Fibroblast of skin of scalp (primary cell): ENCODE measurements around the gene CIZ1. TPM values are rescaled to one million over a fixed set of nuclear protein-coding genes. Genes with fewer than 3 reads are reported as not detected.
"Not testable (repeated sequence)": the region's sequence is repeated elsewhere in the genome, so short reads cannot be mapped to it uniquely, and the experiment has no call there.

Experiments used
- DNase-seq: peaks from one replicate; pipeline ENCODE4 v3.0.0-alpha.2; 2013
- polyA plus RNA-seq, 2 experiments: library from polyadenylated mRNA; unstranded; fragments of 120-200 nt; gene quantifications; one replicate each; pipeline ENCODE4 v1.2.1, GENCODE V29; 2013; ENCODE audit not compliant: insufficient read length in 2 of 2

Gene CIZ1, protein sequence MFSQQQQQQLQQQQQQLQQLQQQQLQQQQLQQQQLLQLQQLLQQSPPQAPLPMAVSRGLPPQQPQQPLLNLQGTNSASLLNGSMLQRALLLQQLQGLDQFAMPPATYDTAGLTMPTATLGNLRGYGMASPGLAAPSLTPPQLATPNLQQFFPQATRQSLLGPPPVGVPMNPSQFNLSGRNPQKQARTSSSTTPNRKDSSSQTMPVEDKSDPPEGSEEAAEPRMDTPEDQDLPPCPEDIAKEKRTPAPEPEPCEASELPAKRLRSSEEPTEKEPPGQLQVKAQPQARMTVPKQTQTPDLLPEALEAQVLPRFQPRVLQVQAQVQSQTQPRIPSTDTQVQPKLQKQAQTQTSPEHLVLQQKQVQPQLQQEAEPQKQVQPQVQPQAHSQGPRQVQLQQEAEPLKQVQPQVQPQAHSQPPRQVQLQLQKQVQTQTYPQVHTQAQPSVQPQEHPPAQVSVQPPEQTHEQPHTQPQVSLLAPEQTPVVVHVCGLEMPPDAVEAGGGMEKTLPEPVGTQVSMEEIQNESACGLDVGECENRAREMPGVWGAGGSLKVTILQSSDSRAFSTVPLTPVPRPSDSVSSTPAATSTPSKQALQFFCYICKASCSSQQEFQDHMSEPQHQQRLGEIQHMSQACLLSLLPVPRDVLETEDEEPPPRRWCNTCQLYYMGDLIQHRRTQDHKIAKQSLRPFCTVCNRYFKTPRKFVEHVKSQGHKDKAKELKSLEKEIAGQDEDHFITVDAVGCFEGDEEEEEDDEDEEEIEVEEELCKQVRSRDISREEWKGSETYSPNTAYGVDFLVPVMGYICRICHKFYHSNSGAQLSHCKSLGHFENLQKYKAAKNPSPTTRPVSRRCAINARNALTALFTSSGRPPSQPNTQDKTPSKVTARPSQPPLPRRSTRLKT
- 105 TPM for polyA plus RNA-seq (2013, experiment 1 of 2; ENCODE audit: insufficient read length)
- 95.0 TPM for polyA plus RNA-seq (2013, experiment 2 of 2; ENCODE audit: insufficient read length)

GRCh38 chr9:128191406-128192046, at the start of gene CIZ1:
Gene CIZ1 (minus strand): TSS chr9:128191572. CDS start chr9:128190857, 715 bp downstream.
- DNase-seq = peak; percentile 80

DNA sequence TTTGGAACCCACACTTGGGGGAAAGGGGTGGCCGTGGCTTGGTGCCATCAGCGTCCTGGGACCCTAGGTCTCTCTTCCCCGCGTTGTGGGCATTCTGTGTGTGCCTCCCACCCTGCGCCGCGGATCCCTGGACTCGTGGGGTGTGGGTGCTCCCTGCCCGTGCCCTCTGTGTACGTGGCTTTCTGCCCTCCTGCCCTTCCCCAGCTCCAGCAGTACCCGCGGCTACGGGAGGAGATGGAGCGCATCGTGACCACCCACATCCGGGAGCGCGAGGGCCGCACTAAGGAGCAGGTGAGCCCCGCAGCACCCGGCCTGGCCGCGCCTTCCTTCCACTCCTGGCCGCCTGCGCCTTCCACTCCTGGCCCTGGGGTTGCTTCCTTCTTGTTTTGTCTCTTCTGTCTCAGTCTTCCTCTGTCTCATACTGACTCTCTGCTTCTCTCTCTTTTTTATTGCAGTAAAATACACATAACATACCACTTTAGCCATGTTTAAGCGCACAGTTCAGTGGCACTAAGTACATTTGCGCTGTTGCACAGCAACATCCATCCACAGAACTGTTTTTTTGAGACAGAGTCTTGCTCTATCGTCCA, 42.5 kb upstream of the CIZ1 start:
- DNase-seq = no peak

- no peak for DNase-seq
Measured at GRCh38 chr9:128232528-128233428, 41.4 kb upstream of the CIZ1 start.

- peak; percentile 20 for DNase-seq
Measured at GRCh38 chr9:128231638-128232527, 40.5 kb upstream of the CIZ1 start.

- not testable (repeated sequence) for DNase-seq
Measured at GRCh38 chr9:128230897-128231296, 39.5 kb upstream of the CIZ1 start.

GRCh38 chr9:128226412-128226801, 35.0 kb upstream of the CIZ1 start:
- DNase-seq = no peak

GRCh38 chr9:128225770-128226411, 34.5 kb upstream of the CIZ1 start:
- DNase-seq = no peak

- no peak for DNase-seq
Measured at GRCh38 chr9:128224877-128225276, 33.5 kb upstream of the CIZ1 start.

DNA sequence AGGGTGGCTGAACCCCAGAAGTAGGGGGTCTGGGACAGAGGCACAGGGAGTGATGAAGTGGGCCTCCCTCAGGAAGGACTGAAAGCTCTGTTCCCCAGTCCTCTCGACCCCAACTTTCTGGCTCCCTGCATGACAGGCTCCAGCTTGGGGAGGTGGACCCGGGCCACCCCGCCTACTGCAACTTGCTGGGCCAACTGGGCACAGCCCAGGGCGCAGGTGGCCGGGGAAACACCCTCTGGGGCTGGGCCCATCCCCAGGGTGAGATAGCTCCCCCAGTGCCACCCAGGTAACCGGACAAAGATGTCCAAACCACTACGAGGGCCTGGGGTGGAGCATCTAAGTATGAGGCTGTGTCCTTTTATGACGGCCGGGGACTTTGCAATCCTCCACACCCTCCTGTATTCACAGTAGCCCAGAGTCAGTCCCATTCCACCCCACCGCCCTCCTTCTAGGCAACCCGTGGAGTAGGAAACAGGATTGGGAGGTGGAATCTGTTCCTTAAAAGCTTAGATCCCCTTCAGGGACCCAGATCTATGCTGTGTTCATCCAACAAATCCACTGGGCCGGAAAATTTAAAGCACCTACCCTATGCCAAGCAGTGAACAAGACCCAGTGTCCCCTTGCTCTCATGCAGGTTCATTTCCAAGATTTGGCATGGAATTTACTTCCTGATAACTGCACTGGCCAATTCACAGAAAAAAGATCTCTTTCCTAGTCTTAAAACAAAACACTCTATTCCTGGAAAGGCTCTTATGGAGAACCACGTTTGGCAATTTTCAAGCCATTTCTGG, 31.7 kb upstream of the CIZ1 start:
- DNase-seq = no peak

GRCh38 chr9:128222026-128222425, 30.7 kb upstream of the CIZ1 start:
- DNase-seq = no peak

DNA sequence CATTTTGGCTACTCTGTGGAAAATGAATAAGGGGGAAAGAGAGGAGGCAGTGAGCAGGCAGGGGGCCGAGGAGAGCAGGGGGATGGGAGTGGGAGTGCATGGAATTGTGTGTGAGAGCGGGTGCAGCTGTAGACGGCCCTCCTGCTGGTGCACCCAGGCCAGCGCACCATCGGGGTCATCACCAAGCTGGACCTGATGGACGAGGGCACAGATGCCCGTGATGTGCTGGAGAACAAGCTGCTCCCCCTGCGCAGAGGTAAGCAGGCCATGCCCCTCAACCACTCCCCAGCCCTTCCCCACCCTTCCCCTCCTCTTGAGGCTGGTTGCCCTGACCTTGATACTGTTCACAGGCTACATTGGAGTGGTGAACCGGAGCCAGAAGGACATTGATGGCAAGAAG, 28.5 kb upstream of the CIZ1 start:
- DNase-seq = no peak

- peak; percentile 58 for DNase-seq
Measured at GRCh38 chr9:128218518-128219389, 27.4 kb upstream of the CIZ1 start.

GRCh38 chr9:128218172-128218517, 26.8 kb upstream of the CIZ1 start:
- no peak for DNase-seq

DNA sequence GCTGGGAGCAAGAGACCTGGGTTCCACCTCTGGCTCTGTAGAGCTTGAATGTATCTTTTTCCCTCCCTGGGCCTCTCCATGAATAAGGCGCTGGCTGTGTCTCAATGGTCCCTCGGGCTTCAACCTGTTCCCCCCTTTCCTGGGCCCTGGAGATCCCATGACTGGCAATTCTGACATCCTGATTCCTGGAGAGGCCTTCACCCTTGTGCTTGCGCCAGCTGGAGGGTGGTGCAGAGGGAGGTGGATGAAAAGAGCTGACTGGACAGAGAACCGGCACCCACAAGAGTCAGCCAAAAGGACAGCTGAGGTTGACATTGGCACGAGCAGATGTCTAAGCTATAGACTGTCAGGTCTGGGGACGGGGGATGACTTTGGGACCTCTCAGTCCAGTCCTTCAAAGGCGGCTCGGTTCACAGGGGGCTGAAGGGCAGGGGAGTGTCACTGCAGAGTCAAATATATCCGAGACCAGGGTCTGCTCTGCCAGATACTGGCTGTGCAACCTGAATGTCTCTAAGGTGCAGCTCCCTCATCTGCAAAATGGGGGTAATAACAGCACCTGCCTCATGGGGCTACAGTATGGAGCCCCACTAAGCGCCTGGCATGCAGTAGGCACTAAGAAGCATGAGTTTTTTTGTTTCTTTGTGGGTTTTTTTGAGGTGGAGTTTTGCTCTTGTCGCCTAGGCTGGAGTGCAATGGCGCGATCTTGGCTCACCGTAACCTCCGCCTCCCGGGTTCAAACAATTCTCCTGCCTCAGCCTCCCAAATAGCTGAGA, 25.6 kb upstream of the CIZ1 start:
- DNase-seq = no peak

- DNase-seq = peak; percentile 92
Measured at GRCh38 chr9:128215491-128216409, 24.4 kb upstream of the CIZ1 start.
